ENCODE measurements around the gene GOLGA6L7.
"Not testable (repeated sequence)": the region's sequence is repeated elsewhere in the genome, so short reads cannot be mapped to it uniquely, and the experiment has no call there.

Gene GOLGA6L7

GRCh38 chr15:28868744-28869345 is 20.4 kb upstream of the GOLGA6L7 start:
- H3K27me3 ChIP-seq (ENCODE audit: insufficient read depth, low read length) = no peaks in the 10 kb centered on the region
- no peaks in the 10 kb centered on the region for H3K9me3 ChIP-seq (ENCODE audit: insufficient read depth, low read depth, low read length)
- no peak overlapping the region for H3K4me3 ChIP-seq (ENCODE audit: low read length)
- H3K27ac ChIP-seq (ENCODE audit: low read depth, low read length) = no peak overlapping the region
- 95% methylated on average over 9 of the region's 9 CpGs for WGBS
- H3K9ac ChIP-seq (ENCODE audit: low read depth, low read length) = no peak overlapping the region
- H3K36me3 ChIP-seq (ENCODE audit: insufficient read depth, low read length) = no peaks in the 10 kb centered on the region
- H3K4me1 ChIP-seq (ENCODE audit: insufficient read depth, low read length) = no peaks in the 10 kb centered on the region

- not testable (repeated sequence) for H3K36me3 ChIP-seq (ENCODE audit: insufficient read depth, low read length); H3K27ac ChIP-seq (ENCODE audit: low read depth, low read length); H3K27me3 ChIP-seq (ENCODE audit: insufficient read depth, low read length); H3K4me3 ChIP-seq (ENCODE audit: low read length); H3K9ac ChIP-seq (ENCODE audit: low read depth, low read length); H3K4me1 ChIP-seq (ENCODE audit: insufficient read depth, low read length); H3K9me3 ChIP-seq (ENCODE audit: insufficient read depth, low read depth, low read length)
- WGBS = 94% methylated on average over 11 of the region's 11 CpGs
Measured at GRCh38 chr15:28861589-28862293, 13.3 kb upstream of the GOLGA6L7 start.

DNA sequence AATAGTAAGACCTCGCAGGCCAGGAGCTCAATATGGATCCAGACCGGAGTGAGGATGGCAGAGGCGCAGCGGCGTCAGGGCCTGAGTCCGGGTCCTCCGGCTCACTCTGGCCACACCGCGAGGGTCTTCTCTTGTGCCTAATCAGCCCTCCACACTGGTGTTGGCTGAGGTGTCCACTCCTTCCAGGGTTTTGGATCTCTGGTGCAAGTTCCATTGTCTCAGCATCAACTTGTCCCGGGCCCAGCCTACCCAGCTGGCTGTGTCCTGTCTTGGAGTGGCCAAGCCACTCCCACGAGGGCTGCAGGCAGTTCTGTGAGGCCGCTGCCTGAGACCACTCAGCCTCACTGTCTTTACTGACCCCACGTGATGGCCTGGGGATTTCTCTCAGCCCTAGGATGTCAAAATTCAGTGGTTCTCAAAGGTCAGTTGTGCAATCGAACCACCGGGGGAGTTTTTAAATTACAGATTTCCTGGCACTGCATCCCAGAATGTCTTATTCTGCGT is 12.6 kb upstream of the GOLGA6L7 start:
- Histone ChIP-seq H3K4me3 (ENCODE audit: low read length) (no peak overlapping the region), H3K9ac (ENCODE audit: low read depth, low read length) (no peak overlapping the region), H3K27me3 (ENCODE audit: insufficient read depth, low read length) (no peaks in the 10 kb centered on the region), H3K4me1 (ENCODE audit: insufficient read depth, low read length) (no peaks in the 10 kb centered on the region), H3K27ac (ENCODE audit: low read depth, low read length) (no peak overlapping the region), H3K9me3 (ENCODE audit: insufficient read depth, low read depth, low read length) (no peaks in the 10 kb centered on the region), H3K36me3 (ENCODE audit: insufficient read depth, low read length) (no peaks in the 10 kb centered on the region)
- 94% methylated on average over 16 of the region's 16 CpGs for WGBS

DNA sequence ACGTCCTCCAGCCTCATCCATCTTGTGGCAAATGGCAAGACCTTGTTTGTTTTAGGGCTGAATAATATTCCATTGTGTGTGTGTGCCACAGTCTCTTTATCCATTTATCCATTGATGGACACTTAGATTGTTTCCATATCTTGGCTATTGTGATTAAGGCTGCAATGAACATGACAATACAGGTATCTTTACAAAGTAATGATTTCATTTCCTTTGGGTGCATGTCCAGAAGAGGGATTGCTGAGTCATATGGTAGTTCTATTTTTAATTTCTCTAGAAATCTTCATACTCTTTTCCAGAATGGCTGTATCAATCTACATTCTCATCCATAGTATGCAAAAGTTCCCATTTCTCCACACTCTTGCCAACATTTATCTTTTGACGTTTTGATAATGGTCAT is 6.1 kb upstream of the GOLGA6L7 start:
- not testable (repeated sequence) for H3K27ac ChIP-seq (ENCODE audit: low read depth, low read length); H3K36me3 ChIP-seq (ENCODE audit: insufficient read depth, low read length); H3K27me3 ChIP-seq (ENCODE audit: insufficient read depth, low read length); H3K9ac ChIP-seq (ENCODE audit: low read depth, low read length); H3K4me1 ChIP-seq (ENCODE audit: insufficient read depth, low read length); H3K9me3 ChIP-seq (ENCODE audit: insufficient read depth, low read depth, low read length); H3K4me3 ChIP-seq (ENCODE audit: low read length)
- 83% methylated on average over 1 of the region's 2 CpGs for WGBS

GRCh38 chr15:28853654-28854053 is 5.2 kb upstream of the GOLGA6L7 start:
- not testable (repeated sequence) for H3K36me3 ChIP-seq (ENCODE audit: insufficient read depth, low read length); H3K27ac ChIP-seq (ENCODE audit: low read depth, low read length); H3K27me3 ChIP-seq (ENCODE audit: insufficient read depth, low read length); H3K4me3 ChIP-seq (ENCODE audit: low read length); H3K9ac ChIP-seq (ENCODE audit: low read depth, low read length); H3K9me3 ChIP-seq (ENCODE audit: insufficient read depth, low read depth, low read length); H3K4me1 ChIP-seq (ENCODE audit: insufficient read depth, low read length)
- WGBS = 44% methylated on average over 5 of the region's 5 CpGs

- not testable (repeated sequence) for H3K27me3 ChIP-seq (ENCODE audit: insufficient read depth, low read length); H3K27ac ChIP-seq (ENCODE audit: low read depth, low read length); H3K36me3 ChIP-seq (ENCODE audit: insufficient read depth, low read length); H3K4me1 ChIP-seq (ENCODE audit: insufficient read depth, low read length); H3K4me3 ChIP-seq (ENCODE audit: low read length); H3K9me3 ChIP-seq (ENCODE audit: insufficient read depth, low read depth, low read length); H3K9ac ChIP-seq (ENCODE audit: low read depth, low read length)
- WGBS = 97% methylated on average over 31 of the region's 31 CpGs
Measured at GRCh38 chr15:28849766-28850165, 1.3 kb upstream of the GOLGA6L7 start.

DNA sequence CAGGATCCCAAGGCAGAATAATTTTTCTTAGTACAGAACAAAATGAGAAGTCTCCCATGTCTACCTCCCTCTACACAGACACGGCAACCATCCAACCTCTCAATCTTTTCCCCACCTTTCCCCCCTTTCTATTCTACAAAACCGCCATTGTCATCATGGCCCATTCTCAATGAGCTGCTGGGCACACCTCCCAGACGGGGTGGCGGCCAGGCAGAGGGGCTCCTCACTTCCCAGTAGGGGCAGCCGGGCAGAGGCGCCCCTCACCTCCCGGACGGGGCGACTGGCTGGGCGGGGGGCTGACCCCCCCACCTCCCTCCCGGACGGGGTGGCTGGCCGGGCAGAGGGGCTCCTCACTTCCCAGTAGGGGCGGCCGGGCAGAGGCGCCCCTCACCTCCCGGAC is 827 bp upstream of the GOLGA6L7 start:
- 97% methylated on average over 6 of the region's 17 CpGs for WGBS
- H3K4me1 ChIP-seq (ENCODE audit: insufficient read depth, low read length) = not testable (repeated sequence)

DNA sequence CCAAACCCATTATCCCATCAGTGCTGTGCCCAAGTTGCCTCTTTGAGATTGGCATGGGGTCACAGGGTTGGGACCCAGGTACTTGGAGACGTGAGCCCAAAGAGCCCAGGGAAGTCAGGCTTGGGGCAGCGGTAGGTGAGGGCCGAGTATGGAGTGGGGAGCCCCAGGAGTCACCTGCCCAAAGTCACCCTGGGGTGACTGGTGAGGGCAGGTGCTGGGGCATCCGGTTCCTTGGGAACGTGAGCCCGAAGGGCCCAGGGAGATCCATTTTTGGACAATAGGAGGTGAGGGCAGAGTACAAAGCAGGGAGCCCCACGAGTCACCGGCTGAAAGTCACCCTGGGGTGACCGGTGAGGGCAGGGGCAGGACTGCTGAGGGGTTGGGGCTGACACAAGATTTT is 485 bp downstream of the GOLGA6L7 start:
- not testable (repeated sequence) for H3K9ac ChIP-seq (ENCODE audit: low read depth, low read length); H3K36me3 ChIP-seq (ENCODE audit: insufficient read depth, low read length); H3K27me3 ChIP-seq (ENCODE audit: insufficient read depth, low read length); H3K4me1 ChIP-seq (ENCODE audit: insufficient read depth, low read length); H3K9me3 ChIP-seq (ENCODE audit: insufficient read depth, low read depth, low read length); H3K4me3 ChIP-seq (ENCODE audit: low read length); H3K27ac ChIP-seq (ENCODE audit: low read depth, low read length)
- 95% methylated on average over 9 of the region's 9 CpGs for WGBS

More for the DNA sequence above, 827 bp upstream of the GOLGA6L7 start:
- H3K36me3 ChIP-seq (ENCODE audit: insufficient read depth, low read length); H3K9ac ChIP-seq (ENCODE audit: low read depth, low read length); H3K4me3 ChIP-seq (ENCODE audit: low read length); H3K9me3 ChIP-seq (ENCODE audit: insufficient read depth, low read depth, low read length); H3K27ac ChIP-seq (ENCODE audit: low read depth, low read length); H3K27me3 ChIP-seq (ENCODE audit: insufficient read depth, low read length): not testable (repeated sequence)

DNA sequence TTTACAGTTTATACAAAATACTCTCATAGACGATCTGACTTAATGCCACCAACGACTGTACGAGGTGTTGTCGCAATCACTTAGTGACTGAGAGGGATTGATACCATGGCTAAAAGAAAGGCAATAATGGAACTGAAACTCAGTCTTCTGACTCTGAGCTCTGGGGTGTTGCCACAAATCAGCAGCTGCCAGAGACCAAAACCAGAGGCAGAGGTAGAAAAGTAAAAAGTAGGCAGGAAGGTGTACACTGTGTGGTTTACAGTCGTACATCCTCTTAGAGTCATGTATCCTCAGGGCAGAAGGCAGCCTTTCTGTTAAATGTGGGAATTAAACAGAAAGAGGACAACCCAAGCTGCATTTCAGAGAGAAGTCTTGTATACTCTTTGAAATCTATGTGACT is 1.2 kb downstream of the GOLGA6L7 start:
- not testable (repeated sequence) for H3K4me3 ChIP-seq (ENCODE audit: low read length); H3K36me3 ChIP-seq (ENCODE audit: insufficient read depth, low read length); H3K27ac ChIP-seq (ENCODE audit: low read depth, low read length); H3K4me1 ChIP-seq (ENCODE audit: insufficient read depth, low read length); H3K9me3 ChIP-seq (ENCODE audit: insufficient read depth, low read depth, low read length); H3K9ac ChIP-seq (ENCODE audit: low read depth, low read length); H3K27me3 ChIP-seq (ENCODE audit: insufficient read depth, low read length)
- WGBS = 67% methylated on average over 1 of the region's 5 CpGs

DNA sequence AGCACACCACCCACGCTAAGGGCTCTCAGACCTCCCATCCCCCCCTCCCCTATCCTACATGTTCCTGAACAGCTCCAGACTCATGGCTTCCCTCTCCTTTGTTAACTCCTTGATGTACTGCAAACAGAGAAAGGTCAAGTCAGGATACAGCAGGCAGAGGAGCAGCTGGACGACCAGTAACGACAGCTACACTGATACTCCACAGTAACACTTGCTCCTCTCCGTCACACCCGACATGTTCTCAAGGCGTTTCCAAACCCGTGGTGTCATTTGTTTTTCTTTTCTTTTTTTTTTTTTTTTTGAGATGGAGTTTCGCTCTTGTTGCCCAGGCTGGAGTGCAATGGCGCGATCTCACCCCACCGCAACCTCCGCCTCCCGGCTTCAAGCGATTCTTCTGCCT is 4.3 kb downstream of the GOLGA6L7 start:
- not testable (repeated sequence) for H3K9me3 ChIP-seq (ENCODE audit: insufficient read depth, low read depth, low read length); H3K9ac ChIP-seq (ENCODE audit: low read depth, low read length); H3K36me3 ChIP-seq (ENCODE audit: insufficient read depth, low read length); H3K27ac ChIP-seq (ENCODE audit: low read depth, low read length); H3K4me1 ChIP-seq (ENCODE audit: insufficient read depth, low read length); H3K4me3 ChIP-seq (ENCODE audit: low read length); H3K27me3 ChIP-seq (ENCODE audit: insufficient read depth, low read length)
- 91% methylated on average over 2 of the region's 14 CpGs for WGBS

DNA sequence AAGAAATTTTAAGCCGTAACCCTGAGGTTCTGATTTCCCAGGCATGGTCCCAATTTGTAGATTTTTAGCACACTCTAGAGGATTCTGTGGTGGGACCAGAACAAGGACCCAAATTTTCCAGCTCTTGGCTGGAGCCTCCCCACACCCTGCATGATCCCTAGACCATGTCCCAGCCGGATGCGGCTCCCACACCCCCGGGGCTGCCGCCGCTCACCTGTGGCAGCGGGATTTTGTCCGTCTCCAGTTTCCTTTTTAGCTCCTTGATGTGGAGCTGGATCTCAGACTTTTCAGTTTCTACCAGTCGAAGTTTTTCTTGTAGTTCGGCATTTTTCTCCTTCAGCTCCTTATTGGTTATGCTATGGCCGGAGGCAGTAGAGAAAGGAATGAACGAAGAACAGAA is 4.9 kb downstream of the GOLGA6L7 start:
- H3K27ac ChIP-seq (ENCODE audit: low read depth, low read length); H3K9ac ChIP-seq (ENCODE audit: low read depth, low read length); H3K4me3 ChIP-seq (ENCODE audit: low read length); H3K9me3 ChIP-seq (ENCODE audit: insufficient read depth, low read depth, low read length); H3K27me3 ChIP-seq (ENCODE audit: insufficient read depth, low read length); H3K36me3 ChIP-seq (ENCODE audit: insufficient read depth, low read length); H3K4me1 ChIP-seq (ENCODE audit: insufficient read depth, low read length): not testable (repeated sequence)
- 93% methylated on average over 9 of the region's 12 CpGs for WGBS

DNA sequence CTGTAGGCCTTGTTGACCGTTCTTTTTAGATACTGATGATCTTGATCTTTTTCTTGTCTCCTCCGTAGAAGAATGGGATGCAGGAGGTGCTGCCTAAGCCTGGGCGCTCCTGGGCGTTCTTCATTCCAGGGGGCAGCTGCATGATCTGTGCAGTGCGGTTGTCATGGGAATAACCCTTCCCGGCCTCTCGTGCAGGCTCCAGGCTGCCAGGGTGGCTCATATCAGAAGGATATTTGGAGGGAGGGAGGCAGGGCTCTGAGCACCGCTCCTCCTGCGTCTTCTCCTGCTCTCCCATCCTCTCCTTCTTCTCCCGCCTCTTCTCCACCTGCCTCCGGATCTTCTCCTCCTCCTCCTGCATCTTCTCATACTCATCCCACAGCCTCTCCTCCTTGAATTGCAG is 6.2 kb downstream of the GOLGA6L7 start:
- H3K9me3 ChIP-seq (ENCODE audit: insufficient read depth, low read depth, low read length); H3K36me3 ChIP-seq (ENCODE audit: insufficient read depth, low read length); H3K4me3 ChIP-seq (ENCODE audit: low read length); H3K27me3 ChIP-seq (ENCODE audit: insufficient read depth, low read length); H3K4me1 ChIP-seq (ENCODE audit: insufficient read depth, low read length); H3K27ac ChIP-seq (ENCODE audit: low read depth, low read length); H3K9ac ChIP-seq (ENCODE audit: low read depth, low read length): not testable (repeated sequence)
- WGBS = 92% methylated on average over 11 of the region's 11 CpGs

All from HUES64 (cell line).